Measurements from ENCODE around the gene EGLN1.

GRCh38 chr1:231414260-231415016, 7.6 kb downstream of the EGLN1 start:
- TF ChIP-seq CTCF (IDR thresholded peaks at IDR 0.05 in 2 of 3, conservative IDR thresholded peaks at IDR 0.05 in 1 of 3; ENCODE audit: borderline replicate concordance in 1 of 3, insufficient read depth in 1 of 3, low read depth in 2 of 3, low read length in 2 of 3) (no peak), POLR2A (IDR thresholded peaks at IDR 0.05; ENCODE audit: borderline replicate concordance, extremely low read depth, insufficient read depth, insufficient read length) (no peak), EZH2phosphoT487 (IDR thresholded peaks at IDR 0.05; ENCODE audit: borderline replicate concordance) (no peak), YY1 (IDR thresholded peaks at IDR 0.05; ENCODE audit: extremely low read depth, insufficient replicate concordance, low read depth, low read length) (no peak)

Data from HCT116 (cell line).